Peyer's patch (tissue), 4 donors: Measurements from ENCODE around the gene GFPT2. TPM values are rescaled to one million over a fixed set of nuclear protein-coding genes. Genes with fewer than 3 reads are reported as not detected.

Experiments
- DNase-seq, 3 donors: peaks; one replicate each; pipeline ENCODE4 v3.0.0-alpha.2; 2017 to 2019
- H3K27ac ChIP-seq, 4 donors: fragments of 200-600 bp; sonication (generic); one replicate each; pipeline ENCODE4 v1.5.1; 2016 to 2019
- H3K27me3 ChIP-seq, 2 donors: fragments of 200-600 bp; sonication (generic); one replicate each; pipeline ENCODE4 v1.5.1; 2019
- H3K36me3 ChIP-seq, 3 donors: fragments of 200-600 bp; sonication (generic); one replicate each; pipeline ENCODE4 v1.5.1; 2016 to 2019
- H3K4me1 ChIP-seq, 4 donors: fragments of 200-600 bp; sonication (generic); one replicate each; pipeline ENCODE4 v1.5.1; 2016 to 2019
- H3K4me3 ChIP-seq, 4 donors: fragments of 200-600 bp; sonication (generic); 1 replicate in 3 of 4; 2 replicates in 1 of 4; pipeline ENCODE4 v1.5.1; 2016 to 2019; ENCODE audit warnings: mild to moderate bottlenecking in 1 of 4
- H3K9me3 ChIP-seq, 4 donors: fragments of 200-600 bp; sonication (generic); one replicate each; pipeline ENCODE4 v1.5.1; 2016 to 2019; ENCODE audit warnings: mild to moderate bottlenecking in 1 of 4
- POLR2A ChIP-seq, 2 donors: fragments of 450-650 bp; IDR thresholded peaks; one replicate each; pipeline ENCODE4 v1.5.1; 2017; ENCODE audit warnings: antibody characterized with exemption in 2 of 2, mild to moderate bottlenecking in 2 of 2, moderate library complexity in 2 of 2
- total RNA-seq, 4 donors: library from RNA; depleted of rRNA; stranded (reverse); fragments of >200 nt; gene quantifications; one replicate each; pipeline ENCODE4 v1.1.0, GENCODE V29; 2016
- TF ChIP-seq, protein P1 (sequence below), 6 experiments: fragments of 450-650 bp in 4 of 6; fragments of 200-600 bp in 2 of 6; sonication (generic) in 1 of 6; IDR thresholded peaks; one replicate each; pipeline ENCODE4 v1.5.1; 2017 to 2019; ENCODE audit warnings: antibody characterized with exemption in 6 of 6, mild to moderate bottlenecking in 3 of 6, moderate library complexity in 1 of 6

GFPT2 gene
- total RNA-seq, 4 donors from 2014 or later: 4.9 to 86.6 (median 13.1) TPM

DNA sequence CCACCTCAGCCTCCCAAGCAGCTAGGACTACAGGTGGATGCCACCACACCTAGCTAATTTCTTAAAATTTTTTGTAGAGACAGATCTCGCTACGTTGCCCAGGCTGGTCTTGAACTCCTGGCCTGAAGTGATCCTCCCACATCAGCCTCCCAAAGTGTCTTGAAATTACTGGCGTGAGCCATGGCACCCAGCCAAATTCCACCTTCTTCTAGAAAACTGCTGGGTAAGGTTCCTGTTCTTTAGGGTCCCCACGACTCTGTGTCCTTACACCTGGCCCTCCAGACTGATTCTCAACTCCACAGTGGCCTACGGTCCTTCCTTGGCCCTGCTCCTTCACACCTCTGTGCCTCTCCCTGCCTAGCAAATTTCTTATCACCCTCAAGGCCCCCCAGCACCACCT lies 63.2 kb downstream of the GFPT2 start:
- H3K4me1 ChIP-seq: peaks cover 0 to 24% (median 13%) of the 10 kb centered on the region in 4 donors
- H3K27ac ChIP-seq: no peak overlapping the region
- DNase-seq: no peak
- H3K4me3 ChIP-seq: no peak overlapping the region
- TF ChIP-seq POLR2A (IDR thresholded peaks at IDR 0.05): no peak
- TF ChIP-seq, protein P1, sequence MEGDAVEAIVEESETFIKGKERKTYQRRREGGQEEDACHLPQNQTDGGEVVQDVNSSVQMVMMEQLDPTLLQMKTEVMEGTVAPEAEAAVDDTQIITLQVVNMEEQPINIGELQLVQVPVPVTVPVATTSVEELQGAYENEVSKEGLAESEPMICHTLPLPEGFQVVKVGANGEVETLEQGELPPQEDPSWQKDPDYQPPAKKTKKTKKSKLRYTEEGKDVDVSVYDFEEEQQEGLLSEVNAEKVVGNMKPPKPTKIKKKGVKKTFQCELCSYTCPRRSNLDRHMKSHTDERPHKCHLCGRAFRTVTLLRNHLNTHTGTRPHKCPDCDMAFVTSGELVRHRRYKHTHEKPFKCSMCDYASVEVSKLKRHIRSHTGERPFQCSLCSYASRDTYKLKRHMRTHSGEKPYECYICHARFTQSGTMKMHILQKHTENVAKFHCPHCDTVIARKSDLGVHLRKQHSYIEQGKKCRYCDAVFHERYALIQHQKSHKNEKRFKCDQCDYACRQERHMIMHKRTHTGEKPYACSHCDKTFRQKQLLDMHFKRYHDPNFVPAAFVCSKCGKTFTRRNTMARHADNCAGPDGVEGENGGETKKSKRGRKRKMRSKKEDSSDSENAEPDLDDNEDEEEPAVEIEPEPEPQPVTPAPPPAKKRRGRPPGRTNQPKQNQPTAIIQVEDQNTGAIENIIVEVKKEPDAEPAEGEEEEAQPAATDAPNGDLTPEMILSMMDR (IDR thresholded peaks at IDR 0.05): no peak
- H3K36me3 ChIP-seq: no peaks in the 10 kb centered on the region
- H3K27me3 ChIP-seq: no peaks in the 10 kb centered on the region
- no peaks in the 10 kb centered on the region for H3K9me3 ChIP-seq

DNA sequence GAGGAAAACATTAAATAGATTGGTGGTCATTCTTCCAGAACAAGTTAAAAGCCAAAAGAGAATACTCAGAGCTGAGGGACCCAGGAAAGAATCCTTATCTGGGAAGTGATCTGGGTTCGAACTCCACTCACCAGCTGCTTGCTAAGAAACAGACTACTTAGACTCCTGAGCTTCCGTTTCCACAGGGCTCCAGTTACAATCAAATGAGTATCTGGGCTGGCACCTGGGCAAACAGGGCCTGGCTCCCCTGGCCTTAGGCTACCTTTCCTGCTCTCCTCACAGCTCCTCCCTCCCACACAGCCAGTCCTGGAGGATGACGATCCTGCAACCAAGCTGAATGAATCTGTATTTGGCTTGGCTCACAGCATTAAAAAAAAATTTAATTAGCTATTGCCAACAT lies 63.7 kb downstream of the GFPT2 start:
- Histone ChIP-seq H3K4me3 (no peak overlapping the region), H3K4me1 (peaks cover 0 to 24% (median 13%) of the 10 kb centered on the region in 4 donors), H3K36me3 (no peaks in the 10 kb centered on the region), H3K27ac (no peak overlapping the region), H3K9me3 (no peaks in the 10 kb centered on the region), H3K27me3 (no peaks in the 10 kb centered on the region)
- no peak for DNase-seq
- TF ChIP-seq, protein P1 (IDR thresholded peaks at IDR 0.05): no peak
- no peak for TF ChIP-seq POLR2A (IDR thresholded peaks at IDR 0.05)

DNA sequence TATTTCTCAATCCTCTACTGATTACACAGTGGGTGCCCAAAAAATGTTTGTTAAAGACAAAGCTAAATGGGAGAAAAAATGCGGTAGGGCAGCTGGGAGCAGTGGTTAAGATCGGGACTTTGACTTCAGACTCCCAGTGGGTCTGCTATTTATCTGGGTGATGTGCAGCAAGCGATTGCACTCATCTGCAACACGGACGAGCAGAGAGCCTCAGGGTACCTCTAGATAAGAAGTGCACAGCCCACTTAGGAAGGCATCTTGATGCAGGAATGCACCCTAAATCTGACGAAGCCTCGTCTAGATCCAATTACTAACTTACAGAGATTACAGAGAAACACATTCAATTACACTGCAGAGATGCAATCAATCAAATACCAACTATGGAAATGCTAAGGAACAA lies 65.3 kb downstream of the GFPT2 start:
- no peak for DNase-seq
- Histone ChIP-seq H3K9me3 (no peaks in the 10 kb centered on the region), H3K27me3 (no peaks in the 10 kb centered on the region), H3K4me3 (no peak overlapping the region), H3K36me3 (peaks cover 0 to 6% (median 0%) of the 10 kb centered on the region in 3 donors), H3K4me1 (peaks cover 0 to 15% (median 6%) of the 10 kb centered on the region in 4 donors), H3K27ac (no peak overlapping the region)
- TF ChIP-seq, protein P1 (IDR thresholded peaks at IDR 0.05): no peak
- TF ChIP-seq POLR2A (IDR thresholded peaks at IDR 0.05): no peak

DNA sequence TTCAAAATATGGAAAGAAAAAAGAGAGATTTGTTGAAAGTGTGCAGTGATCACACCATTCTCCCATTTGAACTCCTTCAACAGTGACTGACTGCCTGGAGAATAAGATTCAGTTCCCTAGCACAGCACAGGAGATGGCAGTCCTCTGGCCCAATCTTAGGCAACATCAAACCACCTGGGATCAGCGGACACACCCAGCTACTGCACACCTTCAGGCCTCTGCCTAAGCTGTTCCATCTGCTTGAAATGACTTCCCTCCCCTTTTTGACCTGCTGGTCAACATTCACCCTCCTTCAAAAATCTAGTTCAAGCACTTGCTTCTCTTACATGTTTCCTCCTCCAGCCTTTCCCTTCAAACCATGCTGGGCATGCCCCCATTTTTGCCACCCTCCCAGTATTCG lies 65.7 kb downstream of the GFPT2 start:
- H3K9me3 ChIP-seq: no peaks in the 10 kb centered on the region
- H3K4me1 ChIP-seq: peaks cover 0 to 12% (median 6%) of the 10 kb centered on the region in 4 donors
- no peak for DNase-seq
- no peaks in the 10 kb centered on the region for H3K27me3 ChIP-seq
- no peak for TF ChIP-seq POLR2A (IDR thresholded peaks at IDR 0.05)
- TF ChIP-seq, protein P1 (IDR thresholded peaks at IDR 0.05): no peak
- peaks cover 0 to 11% (median 0%) of the 10 kb centered on the region in 3 donors for H3K36me3 ChIP-seq
- no peak overlapping the region for H3K27ac ChIP-seq
- H3K4me3 ChIP-seq: no peak overlapping the region

DNA sequence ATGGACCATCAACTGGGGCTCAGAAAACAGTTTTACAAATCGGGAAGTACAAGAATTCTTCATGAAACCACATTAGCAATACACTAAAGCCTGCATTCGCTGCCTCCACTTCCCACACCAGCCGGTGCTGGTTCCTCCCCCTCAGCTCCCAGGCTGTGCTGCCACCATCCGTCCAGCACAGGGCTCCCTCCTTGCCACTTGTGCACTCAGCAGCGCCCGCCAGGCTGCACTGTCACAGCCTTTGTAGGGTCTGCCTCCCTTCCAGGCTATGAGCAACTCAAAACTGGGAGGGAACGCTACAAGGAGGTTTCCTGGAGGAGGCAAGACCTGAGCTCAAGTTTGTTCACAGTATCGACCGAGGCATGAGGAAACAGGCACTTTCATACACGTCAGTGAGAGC lies 69.0 kb downstream of the GFPT2 start:
- no peak for DNase-seq
- peaks cover 0 to 3% (median 0%) of the 10 kb centered on the region in 4 donors for H3K9me3 ChIP-seq
- TF ChIP-seq POLR2A (IDR thresholded peaks at IDR 0.05): no peak
- TF ChIP-seq, protein P1 (IDR thresholded peaks at IDR 0.05): no peak
- no peak overlapping the region for H3K4me3 ChIP-seq
- H3K4me1 ChIP-seq: no peaks in the 10 kb centered on the region
- H3K36me3 ChIP-seq: peaks cover 0 to 35% (median 0%) of the 10 kb centered on the region in 3 donors
- no peak overlapping the region for H3K27ac ChIP-seq
- no peaks in the 10 kb centered on the region for H3K27me3 ChIP-seq
